Fibroblast of lung (primary cell): ENCODE results near the gene DDX10.

Experiments
- EZH2 ChIP-seq: IDR thresholded peaks from 2 replicates; pipeline ENCODE4 v1.5.1; 2012; ENCODE audit warnings: low read length, control low read depth, mild to moderate bottlenecking; ENCODE audit errors: missing control alignments
- TF ChIP-seq, protein P1 (sequence below), 2 donors: IDR thresholded peaks in 1 of 2; conservative IDR thresholded peaks in 1 of 2; 1 replicate in 1 of 2; 2 replicates in 1 of 2; pipeline ENCODE4 v1.5.1; 2011 to 2012; ENCODE audit warnings: low read length in 2 of 2, control low read depth in 1 of 2, inconsistent platforms in 1 of 2, low read depth in 1 of 2, mild to moderate bottlenecking in 1 of 2

GRCh38 chr11:108768370-108768769 is 103.5 kb downstream of the DDX10 start:
- TF ChIP-seq EZH2 = no peak
- TF ChIP-seq, protein P1, sequence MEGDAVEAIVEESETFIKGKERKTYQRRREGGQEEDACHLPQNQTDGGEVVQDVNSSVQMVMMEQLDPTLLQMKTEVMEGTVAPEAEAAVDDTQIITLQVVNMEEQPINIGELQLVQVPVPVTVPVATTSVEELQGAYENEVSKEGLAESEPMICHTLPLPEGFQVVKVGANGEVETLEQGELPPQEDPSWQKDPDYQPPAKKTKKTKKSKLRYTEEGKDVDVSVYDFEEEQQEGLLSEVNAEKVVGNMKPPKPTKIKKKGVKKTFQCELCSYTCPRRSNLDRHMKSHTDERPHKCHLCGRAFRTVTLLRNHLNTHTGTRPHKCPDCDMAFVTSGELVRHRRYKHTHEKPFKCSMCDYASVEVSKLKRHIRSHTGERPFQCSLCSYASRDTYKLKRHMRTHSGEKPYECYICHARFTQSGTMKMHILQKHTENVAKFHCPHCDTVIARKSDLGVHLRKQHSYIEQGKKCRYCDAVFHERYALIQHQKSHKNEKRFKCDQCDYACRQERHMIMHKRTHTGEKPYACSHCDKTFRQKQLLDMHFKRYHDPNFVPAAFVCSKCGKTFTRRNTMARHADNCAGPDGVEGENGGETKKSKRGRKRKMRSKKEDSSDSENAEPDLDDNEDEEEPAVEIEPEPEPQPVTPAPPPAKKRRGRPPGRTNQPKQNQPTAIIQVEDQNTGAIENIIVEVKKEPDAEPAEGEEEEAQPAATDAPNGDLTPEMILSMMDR (conservative IDR thresholded peaks at IDR 0.05 in 1 of 2, IDR thresholded peaks at IDR 0.05 in 1 of 2; ENCODE audit: low read depth in 1 of 2, low read length in 2 of 2) = no peak
